Lower lobe of right lung (tissue), 2 donors: Measurements from ENCODE around the gene OSER1. TPM values are rescaled to one million over a fixed set of nuclear protein-coding genes. Genes with fewer than 3 reads are reported as not detected.
"Not testable (repeated sequence)": the region's sequence is repeated elsewhere in the genome, so short reads cannot be mapped to it uniquely, and the experiment has no call there.

Source experiments
- ATAC-seq, 2 donors: fragments of 200-7000 bp; cut with Tn5 transposase; one replicate each; pipeline ENCODE4 v1.9.1; 2020 to 2022; ENCODE audit warnings: mild to moderate bottlenecking in 2 of 2, moderate library complexity in 2 of 2
- DNase-seq: peaks from one replicate; pipeline ENCODE4 v3.0.0-alpha.2; 2020
- H3K27ac ChIP-seq: fragments of 200-600 bp; one replicate; pipeline ENCODE4 v1.8.0; 2022
- H3K27me3 ChIP-seq: fragments of 200-600 bp; one replicate; pipeline ENCODE4 v1.8.0; 2022; ENCODE audit warnings: low read depth
- H3K36me3 ChIP-seq: fragments of 200-600 bp; one replicate; pipeline ENCODE4 v1.8.0; 2022; ENCODE audit warnings: mild to moderate bottlenecking
- H3K4me1 ChIP-seq: fragments of 200-600 bp; one replicate; pipeline ENCODE4 v1.8.0; 2022
- H3K4me3 ChIP-seq: fragments of 200-600 bp; one replicate; pipeline ENCODE4 v1.8.0; 2022; ENCODE audit warnings: mild to moderate bottlenecking
- H3K9me3 ChIP-seq: fragments of 200-600 bp; one replicate; pipeline ENCODE4 v1.8.0; 2022
- intact Hi-C: fragments of 100-400 bp; cut with DNase I; formaldehyde crosslinking; loops from one replicate; pipeline ENCODE4 v1.11.0; 2022
- total RNA-seq: library from RNA; stranded (reverse); fragmentation: NEBNext Ultra II Directional; extraction: Animal tissue kit (Norgen Biotek cat#: 25700); gene quantifications from one replicate; pipeline ENCODE4 v1.2.1, GENCODE V29; 2021
- TF ChIP-seq, protein P1 (sequence below): fragments of 200-600 bp; IDR thresholded peaks from one replicate; pipeline ENCODE4 v1.8.0; 2022; ENCODE audit warnings: antibody characterized with exemption, mild to moderate bottlenecking
- donor health status: DM: no; HTN: yes; CAD: no; lungs with severe emphysema.

OSER1 gene
- total RNA-seq, 1 donor from 2014 or later = 32.9 TPM

DNA sequence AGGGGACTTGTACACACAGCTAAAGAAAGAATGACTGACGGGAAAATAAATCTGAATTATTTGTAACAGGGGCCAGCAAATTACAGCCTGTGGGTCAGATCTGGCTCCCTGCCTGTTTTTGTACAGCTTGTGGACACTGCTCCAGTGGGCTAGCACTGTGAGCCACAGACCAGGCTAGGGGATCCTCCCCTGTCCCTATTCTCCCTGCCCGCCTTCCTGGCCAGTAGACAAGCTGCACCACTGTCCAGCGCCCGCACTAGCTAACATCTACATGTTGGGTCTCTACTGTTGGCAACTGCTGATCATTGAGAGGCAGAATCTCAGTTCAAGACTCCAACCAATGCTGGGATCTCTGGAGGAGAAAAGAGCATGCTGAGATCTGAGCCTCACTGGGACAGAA, 10.7 kb downstream of the OSER1 start:
- TF ChIP-seq, protein P1, sequence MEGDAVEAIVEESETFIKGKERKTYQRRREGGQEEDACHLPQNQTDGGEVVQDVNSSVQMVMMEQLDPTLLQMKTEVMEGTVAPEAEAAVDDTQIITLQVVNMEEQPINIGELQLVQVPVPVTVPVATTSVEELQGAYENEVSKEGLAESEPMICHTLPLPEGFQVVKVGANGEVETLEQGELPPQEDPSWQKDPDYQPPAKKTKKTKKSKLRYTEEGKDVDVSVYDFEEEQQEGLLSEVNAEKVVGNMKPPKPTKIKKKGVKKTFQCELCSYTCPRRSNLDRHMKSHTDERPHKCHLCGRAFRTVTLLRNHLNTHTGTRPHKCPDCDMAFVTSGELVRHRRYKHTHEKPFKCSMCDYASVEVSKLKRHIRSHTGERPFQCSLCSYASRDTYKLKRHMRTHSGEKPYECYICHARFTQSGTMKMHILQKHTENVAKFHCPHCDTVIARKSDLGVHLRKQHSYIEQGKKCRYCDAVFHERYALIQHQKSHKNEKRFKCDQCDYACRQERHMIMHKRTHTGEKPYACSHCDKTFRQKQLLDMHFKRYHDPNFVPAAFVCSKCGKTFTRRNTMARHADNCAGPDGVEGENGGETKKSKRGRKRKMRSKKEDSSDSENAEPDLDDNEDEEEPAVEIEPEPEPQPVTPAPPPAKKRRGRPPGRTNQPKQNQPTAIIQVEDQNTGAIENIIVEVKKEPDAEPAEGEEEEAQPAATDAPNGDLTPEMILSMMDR = no peak
- H3K27ac ChIP-seq = no peak overlapping the region
- DNase-seq (no peak), ATAC-seq (no peak)
- peaks cover 83% of the 10 kb centered on the region for H3K36me3 ChIP-seq
- peaks cover 16% of the 10 kb centered on the region for H3K4me1 ChIP-seq
- no peaks in the 10 kb centered on the region for H3K27me3 ChIP-seq
- intact Hi-C loops = no loop called here
- no peak overlapping the region for H3K4me3 ChIP-seq
- H3K9me3 ChIP-seq = no peaks in the 10 kb centered on the region

DNA sequence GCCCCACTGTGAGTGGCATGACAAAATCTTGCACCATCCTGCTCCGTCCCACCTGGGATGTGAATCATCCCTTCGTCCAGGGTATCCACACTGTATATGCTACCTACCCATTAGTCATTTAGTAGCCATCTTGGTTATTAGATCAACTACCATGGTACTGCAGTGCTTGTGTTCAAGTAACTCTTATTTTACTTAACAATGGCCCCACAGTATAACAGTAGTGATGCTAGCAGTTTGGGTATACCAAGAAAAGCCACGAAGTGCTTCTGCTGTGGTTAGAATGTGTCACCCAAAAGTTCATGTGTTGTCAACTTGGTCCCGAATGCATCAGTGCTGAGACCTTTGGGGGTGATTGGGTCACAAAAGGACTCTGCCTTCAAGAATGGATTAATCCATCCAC, 11.7 kb downstream of the OSER1 start:
- intact Hi-C loops = no loop called here
- H3K4me3 ChIP-seq = no peak overlapping the region
- no peaks in the 10 kb centered on the region for H3K27me3 ChIP-seq
- TF ChIP-seq, protein P1 = no peak
- H3K27ac ChIP-seq = no peak overlapping the region
- no peak for ATAC-seq
- H3K36me3 ChIP-seq = peaks cover 78% of the 10 kb centered on the region
- H3K9me3 ChIP-seq = no peaks in the 10 kb centered on the region
- DNase-seq = no peak
- peaks cover 8% of the 10 kb centered on the region for H3K4me1 ChIP-seq

DNA sequence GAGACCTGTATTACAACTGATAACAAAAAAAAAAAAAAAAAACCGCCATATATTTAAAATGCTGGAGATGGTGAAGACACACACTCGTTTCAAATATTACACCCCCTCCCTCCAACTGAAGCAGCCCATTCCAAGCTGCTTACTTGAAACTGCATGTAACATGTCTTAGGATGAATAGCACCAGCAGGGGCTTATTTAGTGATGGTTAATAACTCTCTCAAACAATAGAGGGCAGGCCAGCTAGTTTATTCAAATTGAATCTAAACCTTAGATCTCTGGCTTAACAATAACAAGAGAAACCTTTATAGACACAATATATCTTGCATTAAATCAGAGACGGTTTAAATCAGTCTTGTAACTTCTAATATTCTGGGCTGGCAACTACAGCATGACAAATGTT, 14.3 kb downstream of the OSER1 start:
- Histone ChIP-seq H3K27ac (no peak overlapping the region), H3K4me1 (peaks cover 7% of the 10 kb centered on the region), H3K4me3 (no peak overlapping the region), H3K27me3 (no peaks in the 10 kb centered on the region), H3K36me3 (peaks cover 57% of the 10 kb centered on the region), H3K9me3 (no peaks in the 10 kb centered on the region)
- ATAC-seq = no peak
- intact Hi-C loops = no loop called here
- DNase-seq = no peak
- TF ChIP-seq, protein P1 = no peak

DNA sequence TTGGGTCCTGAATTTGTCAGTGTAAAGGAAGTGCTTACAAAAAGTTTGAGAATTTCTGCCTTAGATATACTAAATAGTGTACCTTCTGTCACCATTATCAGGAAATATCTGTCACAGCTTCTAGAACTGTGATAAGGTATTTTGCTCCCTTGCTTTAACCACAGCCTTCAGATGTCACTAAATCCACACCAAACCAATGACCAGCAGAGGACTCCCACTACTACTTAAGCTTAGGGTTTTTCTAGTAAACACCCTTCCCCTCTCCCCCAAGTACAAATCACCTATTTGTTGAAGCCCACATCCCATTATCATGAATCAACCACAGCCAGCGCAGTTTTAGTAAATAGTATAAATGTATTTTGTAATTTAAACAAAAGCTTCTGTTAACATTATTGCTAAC, 15.0 kb downstream of the OSER1 start:
- Histone ChIP-seq H3K4me3 (no peak overlapping the region), H3K9me3 (no peaks in the 10 kb centered on the region), H3K27me3 (no peaks in the 10 kb centered on the region), H3K36me3 (peaks cover 51% of the 10 kb centered on the region), H3K27ac (no peak overlapping the region), H3K4me1 (no peaks in the 10 kb centered on the region)
- DNase-seq = no peak
- intact Hi-C loops = no loop called here
- TF ChIP-seq, protein P1 = no peak
- no peak for ATAC-seq

DNA sequence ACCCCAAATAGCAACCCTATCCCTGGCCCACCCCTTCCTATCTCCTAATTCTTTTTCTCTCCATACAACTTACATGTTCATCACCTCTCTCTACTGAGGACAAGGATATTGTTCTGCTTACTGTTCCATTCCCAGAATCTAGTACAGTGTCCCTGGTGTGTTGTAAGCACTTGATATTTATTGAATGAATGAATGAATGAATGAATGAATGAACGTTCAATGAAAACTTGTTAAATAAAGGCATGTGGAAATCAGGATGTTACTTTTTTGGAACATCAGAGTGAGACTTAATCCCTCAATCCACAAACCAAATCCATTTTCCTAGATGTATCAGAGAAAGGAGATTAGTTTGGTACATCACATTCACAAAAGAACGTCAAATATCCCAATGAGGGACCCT, 16.8 kb downstream of the OSER1 start:
- TF ChIP-seq, protein P1 = no peak
- intact Hi-C loops = loop anchor here (5.0 kb wide), 1 partner anchor 76 kb away; no protein-coding TSS in a partner anchor

DNA sequence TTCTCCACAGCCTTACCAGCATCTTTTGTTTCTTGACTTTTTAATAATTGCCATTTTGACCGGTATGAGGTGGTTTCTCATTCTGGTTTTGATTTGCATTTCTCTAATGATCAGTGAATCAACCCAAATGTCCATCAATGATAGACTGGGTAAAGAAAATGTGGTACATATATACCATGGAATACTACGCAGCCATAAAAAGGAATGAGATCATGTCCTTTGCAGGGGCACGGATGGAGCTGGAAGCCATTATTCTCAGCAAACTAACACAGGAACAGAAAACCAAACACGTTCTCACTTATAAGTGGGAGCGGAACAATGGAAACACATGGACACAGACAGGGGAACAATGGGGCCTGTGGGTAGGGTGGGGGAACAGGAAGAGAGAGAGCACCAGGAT, 18.9 kb downstream of the OSER1 start:
- not testable (repeated sequence) for H3K4me3 ChIP-seq, DNase-seq, H3K27ac ChIP-seq, H3K27me3 ChIP-seq, ATAC-seq, H3K9me3 ChIP-seq
- intact Hi-C loops = loop anchor here (5.0 kb wide), 1 partner anchor 74 kb away; no protein-coding TSS in a partner anchor
- peaks cover 19% of the 10 kb centered on the region for H3K4me1 ChIP-seq
- peaks cover 11% of the 10 kb centered on the region for H3K36me3 ChIP-seq

More for the DNA sequence above, 16.8 kb downstream of the OSER1 start:
- H3K4me3 ChIP-seq = no peak overlapping the region
- no peak for ATAC-seq
- H3K27me3 ChIP-seq = no peaks in the 10 kb centered on the region
- peaks cover under 1% of the 10 kb centered on the region for H3K4me1 ChIP-seq
- DNase-seq = no peak
- no peaks in the 10 kb centered on the region for H3K9me3 ChIP-seq
- peaks cover 33% of the 10 kb centered on the region for H3K36me3 ChIP-seq
- H3K27ac ChIP-seq = no peak overlapping the region
